Left renal pelvis (tissue), 4 donors: ENCODE data around the gene IGFBP5. TPM values are rescaled to one million over a fixed set of nuclear protein-coding genes. Genes with fewer than 3 reads are reported as not detected.
A peak's percentile ranks its signal among the peaks of the same experiment; 100 is the strongest.

Experiments
- DNase-seq, 4 donors: peaks; one replicate each; pipeline ENCODE4 v3.0.0-alpha.2; 2013; ENCODE audit warnings: low read depth in 4 of 4, low spot score in 3 of 4
- polyA plus RNA-seq, 4 donors: library from polyadenylated mRNA; unstranded; fragments of 120-200 nt; gene quantifications; one replicate each; pipeline ENCODE4 v1.2.1, GENCODE V29; 2013; ENCODE audit not compliant: insufficient read length in 4 of 4

The IGFBP5 gene
- polyA plus RNA-seq, 4 donors: 274 to 1,453 (median 475) TPM

DNA sequence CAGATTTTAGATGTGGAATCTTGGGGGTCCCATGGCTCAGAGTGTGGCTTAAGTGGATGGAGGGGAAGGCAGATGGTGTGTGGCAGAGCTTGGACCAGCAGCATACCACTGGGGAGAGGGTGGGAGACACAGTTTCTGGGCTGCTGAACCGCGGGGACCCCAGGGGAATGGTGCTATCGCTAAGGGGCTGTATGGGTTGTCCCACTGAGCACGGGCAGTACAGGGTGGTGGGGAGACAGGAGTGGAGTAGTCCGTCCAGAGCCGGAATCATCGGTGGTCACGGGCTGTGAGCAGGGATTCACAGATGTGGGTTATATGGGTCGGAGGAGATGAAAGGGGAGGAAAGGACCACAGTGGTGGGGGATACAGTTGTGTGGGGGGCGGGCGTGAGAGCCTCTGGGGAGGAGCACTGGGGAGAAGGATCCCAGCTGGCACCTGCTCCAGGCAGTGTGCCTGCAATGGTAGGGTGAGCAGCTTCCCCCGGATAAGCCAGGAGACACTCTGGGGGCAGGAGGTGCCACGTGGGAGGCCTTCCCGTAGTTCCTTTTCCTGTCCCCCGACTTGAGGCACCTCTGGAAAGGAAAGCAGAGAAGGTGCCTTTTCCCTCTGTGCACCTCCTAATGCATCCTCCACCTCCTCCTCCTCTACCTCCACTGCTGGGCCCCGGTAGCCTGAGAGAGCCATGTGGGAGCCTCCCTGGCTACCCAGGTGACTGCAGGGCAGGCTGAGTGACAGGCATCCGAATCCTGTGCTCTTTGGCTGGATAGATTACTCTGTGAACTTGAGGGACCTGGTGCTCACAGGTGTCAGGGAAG, 24.9 kb downstream of the IGFBP5 start:
- DNase-seq: no peak

DNA sequence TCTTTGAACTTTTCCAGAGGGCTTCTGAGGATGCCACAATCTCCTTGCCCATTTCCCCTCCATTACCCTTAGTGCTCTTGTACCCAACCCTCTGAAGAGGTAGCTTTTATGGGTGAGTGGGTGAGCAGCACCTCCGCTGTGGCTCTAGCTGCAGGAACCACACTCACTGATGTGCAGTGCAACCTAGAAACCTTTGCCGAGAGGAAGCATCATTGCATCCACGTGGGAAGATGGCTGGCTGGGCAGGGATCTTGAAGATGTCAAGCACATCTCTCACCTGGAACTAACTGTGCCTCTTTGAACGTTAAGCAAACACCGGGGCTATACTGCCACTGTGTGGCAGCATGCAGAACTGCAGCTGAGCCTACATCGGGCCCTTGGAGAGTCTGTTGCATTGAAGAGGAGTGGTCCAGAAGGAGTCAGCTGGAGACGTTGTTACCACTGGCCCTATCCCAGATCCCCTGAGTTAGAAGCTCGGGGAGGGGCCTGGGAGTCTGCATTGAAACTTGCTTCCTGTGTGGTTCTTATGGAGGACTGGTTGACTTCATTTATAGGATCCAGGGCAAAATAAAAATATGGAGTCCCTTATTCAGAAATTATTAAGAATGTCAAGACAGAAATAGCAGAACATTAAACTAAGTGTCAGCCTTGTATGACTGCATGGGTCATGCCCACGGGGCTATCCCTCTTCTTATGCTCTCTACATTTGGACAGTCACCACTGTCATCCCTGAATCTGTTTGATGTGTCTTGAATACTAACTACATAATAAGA, 28.7 kb downstream of the IGFBP5 start:
- DNase-seq: peak in 3 of 4 donors; percentile 58 to 60 (median 58)

DNA sequence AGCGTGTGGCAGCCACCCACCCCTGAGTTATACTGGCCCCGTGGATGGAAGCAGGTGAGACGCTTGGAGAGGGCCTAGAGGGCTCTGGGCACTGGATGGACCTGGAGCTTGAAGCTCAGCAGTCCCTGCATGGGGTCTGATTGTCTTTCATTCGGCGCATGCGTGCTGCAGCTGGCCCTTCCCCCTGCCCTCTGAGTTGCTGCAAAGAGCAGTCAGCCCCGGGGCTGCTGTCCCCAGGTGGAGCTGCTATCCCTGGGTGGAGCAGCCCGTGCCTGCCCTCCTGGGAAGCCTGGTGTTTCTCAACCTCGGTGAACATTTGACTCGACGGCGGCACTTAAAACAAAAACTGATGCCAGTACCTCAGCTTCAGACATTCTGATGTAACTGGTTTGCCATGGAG, 29.6 kb downstream of the IGFBP5 start:
- no peak for DNase-seq

DNA sequence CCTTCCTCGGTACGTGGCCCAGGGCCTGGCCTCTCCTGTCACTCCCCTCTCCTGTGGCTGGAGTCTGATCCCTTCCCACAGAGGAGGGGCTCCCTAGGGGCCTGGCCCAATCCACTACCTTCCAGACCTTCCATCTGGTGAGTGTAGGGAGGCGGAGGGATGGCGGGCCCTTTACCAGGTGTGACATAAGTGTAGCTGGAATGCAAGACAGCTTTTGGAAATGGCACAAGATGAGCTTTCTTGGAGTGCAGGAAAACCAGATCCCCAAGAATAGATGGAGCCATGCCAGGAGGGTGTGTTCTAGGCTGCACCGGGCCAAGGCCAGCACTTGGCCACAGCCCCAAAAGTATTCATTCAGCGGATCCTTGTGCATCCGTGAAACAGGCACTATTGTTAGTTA, 30.1 kb downstream of the IGFBP5 start:
- no peak for DNase-seq

DNA sequence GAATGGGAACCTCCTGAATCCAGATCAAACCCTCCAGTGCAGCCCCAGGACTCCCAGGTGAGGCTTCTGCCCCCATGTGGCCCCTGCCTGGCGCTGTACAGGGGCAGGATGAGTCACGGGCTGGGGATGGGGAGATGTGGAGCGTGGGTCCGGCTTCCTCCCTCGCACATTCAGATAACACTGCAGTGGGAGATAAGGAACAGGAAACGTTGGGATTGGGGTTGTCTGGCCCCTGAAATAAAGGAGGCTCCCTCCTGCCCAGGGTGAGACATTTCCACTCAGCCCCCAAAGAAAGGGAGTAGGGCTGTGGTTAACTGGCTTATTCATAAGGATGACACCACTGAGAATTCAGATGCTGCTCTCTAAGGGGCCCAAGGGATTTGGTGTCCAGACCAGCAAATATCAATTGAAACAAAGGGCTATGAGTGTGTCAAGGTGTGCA, 30.7 kb downstream of the IGFBP5 start:
- DNase-seq: no peak

DNA sequence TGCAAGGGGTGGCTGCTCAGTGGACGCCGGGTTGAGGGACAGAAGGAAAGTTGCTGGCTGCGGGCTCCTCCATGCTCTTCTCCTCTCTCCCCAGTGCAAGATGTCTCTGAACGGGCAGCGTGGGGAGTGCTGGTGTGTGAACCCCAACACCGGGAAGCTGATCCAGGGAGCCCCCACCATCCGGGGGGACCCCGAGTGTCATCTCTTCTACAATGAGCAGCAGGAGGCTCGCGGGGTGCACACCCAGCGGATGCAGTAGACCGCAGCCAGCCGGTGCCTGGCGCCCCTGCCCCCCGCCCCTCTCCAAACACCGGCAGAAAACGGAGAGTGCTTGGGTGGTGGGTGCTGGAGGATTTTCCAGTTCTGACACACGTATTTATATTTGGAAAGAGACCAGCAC, 31.5 kb downstream of the IGFBP5 start:
- no peak for DNase-seq

DNA sequence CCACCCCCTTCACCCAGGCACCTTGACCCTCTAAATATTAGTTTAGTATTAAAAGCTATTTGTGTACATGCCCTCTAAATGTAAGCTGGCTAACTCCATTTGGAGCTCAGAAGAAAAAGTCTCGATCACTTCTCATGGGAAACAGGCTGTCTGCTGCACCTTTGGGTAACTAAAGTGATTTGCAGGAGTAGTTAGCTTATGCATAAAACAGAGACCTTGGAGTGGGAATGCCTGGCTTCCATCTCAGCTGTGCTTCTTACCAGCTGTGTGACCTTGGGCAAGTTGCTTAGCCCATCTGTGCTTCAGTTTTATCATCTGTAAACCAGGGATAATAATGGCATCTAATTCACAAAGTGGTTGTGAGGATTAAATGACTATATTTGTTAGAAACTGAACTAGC, 32.2 kb downstream of the IGFBP5 start:
- DNase-seq: no peak

DNA sequence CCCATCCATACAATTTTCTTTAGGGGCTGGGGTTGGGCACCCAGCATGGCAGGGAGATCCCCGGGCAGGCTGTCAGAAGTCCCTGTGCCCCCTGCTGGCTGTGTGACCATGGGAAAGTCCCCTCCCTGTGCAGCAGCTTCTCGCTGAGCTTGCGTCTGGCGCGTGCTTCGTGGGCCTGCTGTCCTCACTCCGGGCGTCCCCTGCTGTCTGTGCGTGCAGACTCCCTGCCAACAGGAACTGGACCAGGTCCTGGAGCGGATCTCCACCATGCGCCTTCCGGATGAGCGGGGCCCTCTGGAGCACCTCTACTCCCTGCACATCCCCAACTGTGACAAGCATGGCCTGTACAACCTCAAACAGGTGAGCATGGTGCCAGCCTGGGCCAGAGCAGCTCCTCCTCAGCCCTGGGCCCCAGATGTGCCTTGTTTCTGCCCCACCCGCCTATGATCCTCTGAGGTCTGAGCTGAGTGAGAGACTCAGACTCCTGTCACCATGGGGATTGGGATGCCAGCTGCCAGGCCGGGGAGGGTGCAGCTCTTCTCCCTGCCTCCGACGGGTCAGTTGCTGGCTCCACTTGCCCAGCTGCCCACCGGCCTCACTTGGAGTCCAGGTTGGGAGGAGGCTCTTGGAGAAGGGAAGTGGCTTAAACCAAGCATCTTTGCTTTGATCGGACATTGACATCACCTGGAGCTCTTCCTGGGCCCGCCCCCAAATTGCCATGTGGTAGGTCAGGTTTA, 33.5 kb downstream of the IGFBP5 start:
- DNase-seq: no peak

DNA sequence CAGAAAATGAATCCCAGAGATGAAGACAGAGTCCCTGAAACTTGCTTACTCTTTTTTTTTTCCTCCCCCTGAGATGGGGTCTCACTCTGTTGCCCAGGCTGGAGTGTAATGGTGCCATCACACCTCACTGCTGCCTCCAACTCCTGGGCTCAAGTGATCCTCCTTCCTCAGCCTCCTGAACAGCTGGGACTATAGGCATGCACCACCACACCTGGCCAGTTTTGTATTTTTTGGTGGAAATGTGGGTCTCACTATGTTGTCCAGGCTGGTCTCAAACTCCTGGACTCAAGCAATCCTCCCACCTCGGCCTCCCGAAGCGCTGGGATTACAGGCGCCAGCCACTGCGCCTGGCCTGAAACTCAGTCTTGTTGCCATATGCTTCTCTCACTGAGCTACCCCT, 34.3 kb downstream of the IGFBP5 start:
- no peak for DNase-seq

DNA sequence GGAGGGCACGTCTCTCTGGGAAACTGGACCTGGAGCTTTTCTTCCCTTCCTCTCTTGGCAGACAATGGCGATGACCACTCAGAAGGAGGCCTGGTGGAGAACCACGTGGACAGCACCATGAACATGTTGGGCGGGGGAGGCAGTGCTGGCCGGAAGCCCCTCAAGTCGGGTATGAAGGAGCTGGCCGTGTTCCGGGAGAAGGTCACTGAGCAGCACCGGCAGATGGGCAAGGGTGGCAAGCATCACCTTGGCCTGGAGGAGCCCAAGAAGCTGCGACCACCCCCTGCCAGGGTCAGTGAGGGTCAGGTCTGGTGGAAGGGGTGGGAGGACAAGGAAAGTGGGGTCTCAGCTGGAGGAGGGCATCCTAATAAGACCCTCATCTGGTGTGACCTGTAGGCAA, 34.9 kb downstream of the IGFBP5 start:
- no peak for DNase-seq

DNA sequence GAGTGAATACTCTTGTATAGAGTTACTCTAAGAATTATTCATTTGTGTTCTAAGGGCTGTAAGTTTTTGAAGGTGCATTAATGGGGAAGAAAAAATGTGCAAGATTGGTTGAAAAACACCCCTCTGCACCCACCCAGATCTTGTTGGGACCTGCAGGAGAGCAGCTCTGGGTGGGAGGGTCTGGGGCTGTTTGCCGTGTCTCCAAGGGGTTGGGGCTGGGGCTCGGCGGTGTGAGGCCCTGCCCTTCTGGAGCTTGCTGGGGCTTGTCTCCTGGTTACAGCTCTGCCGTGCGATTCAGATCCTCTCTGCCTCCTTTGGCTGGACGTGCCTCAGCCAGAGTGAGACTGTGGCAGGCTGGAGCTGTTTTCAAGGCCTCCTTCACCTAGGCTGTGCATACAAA, 36.1 kb downstream of the IGFBP5 start:
- no peak for DNase-seq

DNA sequence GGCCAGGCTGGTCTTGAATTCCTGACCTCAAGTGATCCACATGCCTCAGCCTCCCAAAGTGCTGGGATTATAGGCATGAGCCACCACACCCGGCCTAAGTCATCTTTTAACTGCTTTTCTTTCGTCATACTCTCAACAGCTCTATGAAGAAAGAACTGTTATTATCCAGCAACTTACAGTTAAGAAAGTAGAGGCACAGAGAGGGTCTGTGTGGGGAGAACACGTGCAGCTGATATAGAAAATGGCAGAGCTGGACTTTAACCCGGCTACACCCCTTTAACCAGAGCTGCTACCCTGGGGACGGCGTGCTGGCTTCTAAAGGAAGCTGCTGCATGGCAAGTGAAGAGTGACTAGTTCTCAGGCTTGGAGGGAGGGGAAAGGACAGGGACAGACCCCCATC, 36.6 kb downstream of the IGFBP5 start:
- no peak for DNase-seq

DNA sequence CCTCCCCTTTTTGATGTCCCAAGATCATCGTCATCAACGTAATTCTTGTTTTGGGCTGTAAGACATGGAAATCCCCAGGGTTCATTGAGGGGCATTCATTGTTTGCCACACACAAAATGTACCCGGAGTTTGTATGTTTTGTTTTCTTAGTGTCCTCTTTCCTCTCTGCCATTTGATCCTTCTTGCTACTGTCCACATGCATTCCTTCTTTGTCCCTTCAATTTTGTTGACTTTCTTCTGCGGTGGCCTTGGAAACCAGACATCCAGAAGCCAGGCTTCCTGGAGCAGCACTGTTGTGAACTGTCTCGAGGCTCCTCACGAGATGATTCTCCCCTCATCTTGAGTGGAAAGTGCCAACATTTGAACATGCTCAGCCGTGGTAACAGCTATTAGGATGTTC, 37.4 kb downstream of the IGFBP5 start:
- DNase-seq: no peak

DNA sequence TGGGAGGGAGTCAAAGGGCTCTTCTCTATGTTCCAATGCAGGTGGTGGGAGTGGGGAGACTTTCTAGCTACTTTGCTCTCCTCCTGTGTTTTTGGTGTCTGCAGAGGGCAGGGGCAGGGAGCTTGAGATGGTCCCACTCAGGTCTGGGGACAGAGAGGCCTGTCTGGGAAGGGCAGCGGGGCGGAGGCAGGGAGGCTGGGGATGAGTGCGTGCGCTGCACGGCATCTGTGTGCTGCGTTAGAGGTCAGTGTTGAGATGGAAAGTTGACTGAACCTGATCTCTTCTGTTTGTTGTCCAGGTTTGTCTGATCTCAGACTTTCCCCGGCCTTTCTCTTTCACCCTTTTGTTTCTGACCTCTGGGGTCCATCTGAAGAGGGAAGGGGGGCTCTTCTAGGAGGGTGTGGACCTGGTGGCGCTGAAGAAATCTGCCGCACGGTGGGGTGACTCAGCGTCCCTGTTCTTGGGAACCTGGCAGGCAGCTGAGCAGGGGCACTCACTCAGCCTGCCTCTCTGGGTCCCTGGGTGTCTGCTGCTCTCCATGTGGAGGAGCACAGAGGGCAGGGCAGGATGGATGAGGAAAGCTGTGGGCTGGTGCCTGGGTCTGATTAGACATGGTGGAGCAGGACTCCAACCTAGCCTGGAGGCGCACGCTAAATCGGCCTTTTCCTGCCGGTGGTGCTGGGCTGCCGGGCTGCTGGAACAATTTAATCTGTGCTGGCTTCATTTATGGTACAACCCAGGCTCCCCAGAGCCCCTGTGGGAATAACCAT, 38.1 kb downstream of the IGFBP5 start:
- DNase-seq: no peak

DNA sequence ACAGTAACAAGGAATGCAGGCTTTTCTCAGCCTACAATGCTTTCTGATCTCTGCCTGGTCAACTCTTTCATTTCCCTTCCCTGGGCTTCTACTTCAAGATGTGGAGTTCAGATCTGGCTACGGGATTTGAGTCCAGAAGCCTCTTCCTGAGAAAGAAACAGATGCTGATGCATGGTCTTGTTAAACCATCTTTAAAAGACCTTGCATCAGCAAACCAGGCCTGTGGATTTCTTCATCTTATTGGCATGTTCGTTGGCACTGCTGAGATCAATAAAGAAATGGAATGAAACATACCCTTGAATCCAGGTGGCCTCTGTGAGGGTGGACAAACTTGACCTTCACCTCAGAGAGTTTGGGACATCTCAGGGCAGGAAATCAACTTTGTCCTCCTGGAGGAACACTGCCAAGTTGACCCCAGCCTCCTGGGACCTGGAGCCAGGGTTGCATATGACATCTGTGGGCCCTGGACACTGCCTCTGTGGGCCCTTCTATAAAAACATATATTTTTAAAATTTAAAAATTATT, 40.8 kb downstream of the IGFBP5 start:
- DNase-seq: no peak

DNA sequence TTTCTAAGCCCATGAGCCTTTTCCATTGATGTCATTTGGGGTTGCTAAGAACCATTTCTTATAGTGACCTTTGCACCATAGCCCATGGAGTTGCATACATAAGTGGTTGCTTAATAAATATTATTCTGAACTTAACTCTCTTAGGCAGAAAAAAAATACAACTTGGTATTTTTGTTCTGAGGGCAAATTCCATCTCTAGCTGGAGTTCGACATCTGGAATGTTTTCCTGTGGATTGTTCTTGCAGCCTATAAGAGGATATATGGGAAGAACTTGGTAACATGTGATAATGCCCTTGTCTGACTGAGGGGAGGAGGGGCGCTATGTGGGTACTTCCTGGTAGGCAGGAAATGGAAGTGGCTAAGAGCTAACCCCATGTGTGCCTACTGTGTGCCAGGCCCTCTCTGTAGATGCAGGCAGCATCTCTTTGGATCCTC, 41.4 kb downstream of the IGFBP5 start:
- DNase-seq: no peak

DNA sequence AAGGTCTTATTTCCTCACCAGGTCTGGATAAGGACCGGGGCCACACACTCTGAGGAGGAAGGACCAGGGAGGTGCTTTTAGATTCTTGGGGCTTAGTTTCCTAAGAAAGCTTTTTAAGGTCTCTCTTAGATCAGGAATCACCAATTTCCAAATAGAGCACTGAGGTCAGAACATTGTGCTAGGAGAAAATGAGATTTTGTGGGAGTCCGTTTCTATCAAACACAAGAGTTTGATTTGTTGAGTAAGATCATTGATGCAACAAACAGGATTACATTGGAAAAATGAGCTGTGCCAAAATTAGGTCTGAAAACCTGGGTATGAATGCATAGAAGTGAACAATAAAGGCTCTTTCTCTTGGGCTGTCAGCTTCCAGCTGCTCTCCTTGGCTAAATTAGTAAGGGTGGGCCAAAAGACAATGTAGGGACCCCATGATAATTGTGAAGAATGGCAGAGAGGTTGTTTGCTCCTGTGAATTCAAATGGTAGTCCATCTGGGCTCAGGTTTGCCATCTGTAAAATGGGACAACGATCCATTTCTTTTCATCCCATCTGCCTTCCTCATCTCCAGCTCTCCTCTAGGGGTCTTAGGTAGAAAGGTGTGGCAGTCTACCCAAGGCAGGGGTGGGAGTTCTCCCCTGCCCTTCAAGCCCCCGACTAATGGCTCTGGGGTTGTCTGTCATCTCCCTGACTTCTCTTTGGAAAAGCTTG, 42.1 kb downstream of the IGFBP5 start:
- DNase-seq: no peak

DNA sequence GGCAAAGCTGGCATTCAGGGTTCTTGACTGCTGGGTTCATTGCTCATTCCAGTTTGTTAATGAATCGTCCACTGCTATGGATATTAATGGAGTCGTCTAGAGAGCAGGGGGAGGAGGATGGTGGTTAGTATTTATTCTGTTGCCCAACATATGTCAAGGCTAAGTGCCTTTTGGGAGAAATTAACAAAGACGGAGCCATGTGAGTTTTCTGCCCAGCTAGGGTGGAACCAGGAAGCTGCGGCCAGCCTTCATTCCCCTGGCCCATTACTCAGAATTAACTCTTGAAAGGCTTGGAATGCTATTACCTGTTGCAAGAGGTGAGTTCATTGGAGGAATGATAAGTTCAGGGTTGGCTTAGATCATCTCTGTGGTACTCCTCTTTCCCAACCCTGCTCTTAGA, 42.8 kb downstream of the IGFBP5 start:
- no peak for DNase-seq

DNA sequence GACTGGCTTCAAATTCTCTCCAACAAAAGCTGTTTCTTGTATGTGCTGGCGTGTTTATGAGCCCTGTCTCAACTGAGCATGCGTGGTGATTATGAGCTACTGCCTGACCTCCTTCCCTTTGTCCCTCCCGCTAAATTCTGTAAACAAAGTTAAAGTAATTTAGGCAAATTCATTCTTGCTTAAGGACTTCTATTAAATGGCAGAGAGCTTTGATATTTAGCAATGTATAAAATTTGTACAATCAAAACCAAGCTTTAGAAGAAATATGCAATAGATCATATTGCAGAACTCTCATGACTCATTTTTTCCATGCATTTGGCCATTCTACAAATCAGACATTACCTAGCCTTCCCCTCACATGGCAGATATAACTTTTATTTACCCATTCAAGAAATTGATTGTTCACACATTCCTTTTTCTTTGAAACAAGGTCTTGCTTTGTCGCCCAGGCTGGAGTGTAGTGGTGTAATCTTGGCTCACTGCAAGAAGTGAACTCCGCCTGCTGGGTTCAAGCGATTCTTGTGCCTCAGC, 43.9 kb downstream of the IGFBP5 start:
- DNase-seq: no peak
